Esophagus squamous epithelium (tissue), 4 donors: ENCODE data around the gene CPNE5.

Source experiments
- POLR2A ChIP-seq, 4 donors: fragments of 450-650 bp; IDR thresholded peaks; one replicate each; pipeline ENCODE4 v1.6.1; 2017; ENCODE audit warnings: antibody characterized with exemption in 4 of 4, mild to moderate bottlenecking in 4 of 4, moderate library complexity in 3 of 4
- TF ChIP-seq, protein P1 (sequence below), 6 experiments: fragments of 450-650 bp in 4 of 6; fragments of 200-600 bp in 2 of 6; sonication (generic) in 2 of 6; IDR thresholded peaks; one replicate each; pipeline ENCODE4 v1.5.1; 2016 to 2019; ENCODE audit warnings: antibody characterized with exemption in 6 of 6, mild to moderate bottlenecking in 4 of 6, moderate library complexity in 4 of 6

DNA sequence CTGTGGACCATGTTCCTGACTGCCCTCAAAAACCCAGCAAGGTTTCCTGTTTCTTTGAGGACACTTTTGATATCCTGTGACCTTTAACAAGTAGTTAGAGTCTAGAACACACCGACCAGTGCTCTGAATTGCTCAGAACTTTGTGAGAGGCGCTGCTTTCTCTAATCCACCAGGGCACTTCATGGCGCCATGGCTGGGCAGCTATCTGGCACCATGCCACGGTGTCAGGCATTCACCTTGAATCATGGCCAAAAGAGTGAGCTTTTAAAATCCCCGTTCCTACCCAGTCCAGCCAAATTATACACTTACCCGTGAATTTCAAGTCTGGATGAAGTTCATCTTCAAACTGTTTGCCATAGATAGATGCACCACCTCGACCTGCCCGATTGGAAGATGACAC lies 17.0 kb upstream of the CPNE5 start:
- TF ChIP-seq, protein P1, sequence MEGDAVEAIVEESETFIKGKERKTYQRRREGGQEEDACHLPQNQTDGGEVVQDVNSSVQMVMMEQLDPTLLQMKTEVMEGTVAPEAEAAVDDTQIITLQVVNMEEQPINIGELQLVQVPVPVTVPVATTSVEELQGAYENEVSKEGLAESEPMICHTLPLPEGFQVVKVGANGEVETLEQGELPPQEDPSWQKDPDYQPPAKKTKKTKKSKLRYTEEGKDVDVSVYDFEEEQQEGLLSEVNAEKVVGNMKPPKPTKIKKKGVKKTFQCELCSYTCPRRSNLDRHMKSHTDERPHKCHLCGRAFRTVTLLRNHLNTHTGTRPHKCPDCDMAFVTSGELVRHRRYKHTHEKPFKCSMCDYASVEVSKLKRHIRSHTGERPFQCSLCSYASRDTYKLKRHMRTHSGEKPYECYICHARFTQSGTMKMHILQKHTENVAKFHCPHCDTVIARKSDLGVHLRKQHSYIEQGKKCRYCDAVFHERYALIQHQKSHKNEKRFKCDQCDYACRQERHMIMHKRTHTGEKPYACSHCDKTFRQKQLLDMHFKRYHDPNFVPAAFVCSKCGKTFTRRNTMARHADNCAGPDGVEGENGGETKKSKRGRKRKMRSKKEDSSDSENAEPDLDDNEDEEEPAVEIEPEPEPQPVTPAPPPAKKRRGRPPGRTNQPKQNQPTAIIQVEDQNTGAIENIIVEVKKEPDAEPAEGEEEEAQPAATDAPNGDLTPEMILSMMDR (IDR thresholded peaks at IDR 0.05) = no peak
- TF ChIP-seq POLR2A (IDR thresholded peaks at IDR 0.05) = no peak
